NCI-H2107 (cell line): ENCODE data around the gene PHC2.

Experiments used
- DNase-seq: peaks from one replicate; lab custom pipeline; 2025; lab: John Stamatoyannopoulos, UW

PHC2 gene

GRCh38 chr1:33349778-33350610 lies 80.9 kb downstream of the PHC2 start:
- peak; percentile 84 for DNase-seq

GRCh38 chr1:33349081-33349759 lies 81.7 kb downstream of the PHC2 start:
- DNase-seq = peak; percentile 51

GRCh38 chr1:33348676-33349080 lies 82.2 kb downstream of the PHC2 start:
- DNase-seq = no peak

- no peak for DNase-seq
Measured at GRCh38 chr1:33348194-33348593, 82.7 kb downstream of the PHC2 start.

- no peak for DNase-seq
Measured at GRCh38 chr1:33347650-33347992, 83.3 kb downstream of the PHC2 start.

- DNase-seq = no peak
Measured at GRCh38 chr1:33346927-33347649, 83.8 kb downstream of the PHC2 start.

GRCh38 chr1:33346533-33346926 lies 84.4 kb downstream of the PHC2 start:
- DNase-seq = no peak

- DNase-seq = no peak
Measured at GRCh38 chr1:33344896-33345560, 85.9 kb downstream of the PHC2 start.

- DNase-seq = no peak
Measured at GRCh38 chr1:33343539-33343938, 87.4 kb downstream of the PHC2 start.

GRCh38 chr1:33342041-33342723 lies 88.7 kb downstream of the PHC2 start:
- DNase-seq = peak; percentile 87

GRCh38 chr1:33341190-33341589 lies 89.7 kb downstream of the PHC2 start:
- DNase-seq = no peak

- DNase-seq = no peak
Measured at GRCh38 chr1:33339413-33339812, 91.5 kb downstream of the PHC2 start.

GRCh38 chr1:33338440-33339211 lies 92.3 kb downstream of the PHC2 start:
- DNase-seq = no peak

GRCh38 chr1:33338048-33338439 lies 92.9 kb downstream of the PHC2 start:
- DNase-seq = no peak

- no peak for DNase-seq
Measured at GRCh38 chr1:33337441-33337840, 93.5 kb downstream of the PHC2 start.

- DNase-seq = no peak
Measured at GRCh38 chr1:33336580-33336979, 94.3 kb downstream of the PHC2 start.

- no peak for DNase-seq
Measured at GRCh38 chr1:33335020-33335419, 95.9 kb downstream of the PHC2 start.

GRCh38 chr1:33334081-33334552 lies 96.8 kb downstream of the PHC2 start:
- no peak for DNase-seq

- no peak for DNase-seq
Measured at GRCh38 chr1:33332881-33333280, 98.0 kb downstream of the PHC2 start.

GRCh38 chr1:33332357-33332789 lies 98.5 kb downstream of the PHC2 start:
- DNase-seq = no peak
